Endothelial cell of umbilical vein (primary cell): ENCODE data around the gene MAP2K5.

Experiments used
- CTCF ChIP-seq, 2 donors: IDR thresholded peaks; 1 replicate in 1 of 2; 2 replicates in 1 of 2; pipeline ENCODE4 v1.5.1; 2011; ENCODE audit warnings: low read length in 2 of 2, mild to moderate bottlenecking in 2 of 2, moderate library complexity in 2 of 2, control low read depth in 1 of 2, inconsistent platforms in 1 of 2, low read depth in 1 of 2; ENCODE audit not compliant: insufficient read depth in 1 of 2; ENCODE audit errors: extremely low read depth in 1 of 2
- GATA2 ChIP-seq: IDR thresholded peaks from 2 replicates; pipeline ENCODE4 v1.7.0; 2011; ENCODE audit warnings: low read depth, mild to moderate bottlenecking, moderate library complexity, mixed read lengths, low read length; ENCODE audit not compliant: insufficient read length, insufficient read depth
- POLR2AphosphoS5 ChIP-seq: IDR thresholded peaks from 2 replicates; pipeline ENCODE4 v1.6.1; 2012; ENCODE audit warnings: low read depth, mild to moderate bottlenecking, control low read depth, low read length, moderate library complexity; ENCODE audit not compliant: insufficient read depth

- TF ChIP-seq CTCF (IDR thresholded peaks at IDR 0.05; ENCODE audit: extremely low read depth in 1 of 2, insufficient read depth in 1 of 2, low read depth in 1 of 2, low read length in 2 of 2), result no peak
- TF ChIP-seq GATA2, result no peak
- TF ChIP-seq POLR2AphosphoS5, result no peak
Observed at GRCh38 chr15:67692573-67692972, 150.1 kb downstream of the MAP2K5 start.
